Cardiac muscle cell (in vitro differentiated cells and primary cell): ENCODE results near the gene EHD4. TPM values are rescaled to one million over a fixed set of nuclear protein-coding genes. Genes with fewer than 3 reads are reported as not detected.

ENCODE experiments used
- DNase-seq, 2 donors: peaks; one replicate each; pipeline versions ENCODE4 v3.0.0 to v3.0.0-alpha.2; 2010 to 2017; ENCODE audit warnings: low read depth in 1 of 2, low spot score in 1 of 2
- H3K27ac ChIP-seq: fragments of 200-600 bp; sonication (generic); 2 replicates; pipeline ENCODE4 v1.5.1; 2016
- H3K27me3 ChIP-seq: fragments of 200-600 bp; sonication (generic); 2 replicates; pipeline ENCODE4 v1.6.0; 2016; ENCODE audit warnings: control low read depth
- H3K36me3 ChIP-seq: fragments of 200-600 bp; sonication (generic); 2 replicates; pipeline ENCODE4 v1.5.1; 2016; ENCODE audit warnings: control low read depth
- H3K4me1 ChIP-seq: fragments of 200-600 bp; sonication (generic); 2 replicates; pipeline ENCODE4 v1.8.1; 2017; ENCODE audit warnings: low read depth, mild to moderate bottlenecking, mixed run types
- H3K4me3 ChIP-seq: fragments of 200-600 bp; sonication (generic); 2 replicates; pipeline ENCODE4 v1.5.1; 2016; ENCODE audit warnings: mild to moderate bottlenecking
- H3K9me3 ChIP-seq: fragments of 200-600 bp; sonication (generic); 2 replicates; pipeline ENCODE4 v1.5.1; 2017; ENCODE audit warnings: low read depth, mild to moderate bottlenecking, control low read depth
- polyA plus RNA-seq: library from polyadenylated mRNA; unstranded; fragments of >200 nt; fragmentation: Nextera tagmentation; extraction: Ambion mirVana; gene quantifications from 2 replicates; pipeline ENCODE4 v1.2.1, GENCODE V29; 2016
- total RNA-seq: library from RNA; depleted of rRNA; stranded (reverse); fragments of >200 nt; gene quantifications from 2 replicates; pipeline ENCODE4 v1.2.3, GENCODE V29; 2016
- TF ChIP-seq, protein P1 (sequence below): IDR thresholded peaks from 2 replicates; pipeline ENCODE4 v1.5.1; 2012; ENCODE audit warnings: low read depth, mild to moderate bottlenecking, low read length

Gene EHD4
- total and polyA plus RNA-seq, 2 experiments from 2014 or later = 47.4 to 56.4 TPM

DNA sequence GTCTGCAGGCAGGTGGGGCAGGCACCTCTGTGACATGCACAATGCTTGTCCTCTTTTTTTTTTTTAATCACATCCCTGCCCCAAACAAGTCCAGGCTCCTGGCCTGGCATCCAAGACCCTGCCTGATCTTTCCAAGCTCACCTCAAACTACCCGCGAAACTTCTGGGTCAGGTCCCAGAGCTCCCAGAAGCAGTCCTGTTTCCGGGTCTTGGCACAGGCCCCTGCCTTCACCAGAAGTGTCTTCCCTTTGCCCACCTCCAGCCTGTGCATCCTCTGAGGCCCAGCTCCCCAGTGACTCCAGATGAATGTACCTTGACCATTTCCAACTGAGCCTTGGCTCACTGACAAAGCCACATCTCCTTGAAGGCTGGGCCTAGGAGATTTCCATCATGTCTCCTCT lies 25.5 kb upstream of the EHD4 start:
- no peak for DNase-seq

DNA sequence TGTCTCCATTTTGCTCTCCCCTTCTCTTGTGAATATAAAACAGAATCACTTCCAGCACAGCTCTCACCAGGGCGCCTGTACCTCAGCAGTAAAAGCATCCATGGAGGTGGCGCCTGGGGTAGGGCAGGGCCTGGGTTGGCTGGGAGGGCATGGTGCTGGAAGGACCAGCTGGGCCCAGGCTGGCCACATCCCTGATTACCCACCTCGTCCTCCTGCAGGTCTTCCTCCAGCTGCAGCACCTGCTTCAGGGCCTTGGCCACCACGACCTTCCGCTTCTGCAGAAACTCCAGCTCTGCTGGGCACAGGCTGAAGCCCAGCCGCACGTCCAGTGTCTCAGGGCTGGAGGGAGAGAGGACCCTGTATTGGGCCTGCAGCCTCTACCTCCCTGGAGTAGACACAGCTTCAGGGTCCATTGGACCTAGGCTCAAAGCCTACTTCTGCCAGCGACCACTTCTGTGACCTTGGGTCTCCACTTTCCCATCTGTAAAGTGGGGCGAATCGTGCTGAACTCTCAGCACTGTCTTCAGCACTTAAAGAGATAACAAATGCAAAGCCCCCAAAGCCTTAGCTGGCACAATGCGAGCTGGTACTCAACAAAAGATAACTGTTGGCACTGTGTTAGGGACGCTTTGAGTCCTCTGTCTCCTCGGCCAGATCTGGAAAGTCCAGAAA lies 24.7 kb upstream of the EHD4 start:
- H3K9me3 ChIP-seq = no peaks in the 10 kb centered on the region
- no peaks in the 10 kb centered on the region for H3K36me3 ChIP-seq
- TF ChIP-seq, protein P1, sequence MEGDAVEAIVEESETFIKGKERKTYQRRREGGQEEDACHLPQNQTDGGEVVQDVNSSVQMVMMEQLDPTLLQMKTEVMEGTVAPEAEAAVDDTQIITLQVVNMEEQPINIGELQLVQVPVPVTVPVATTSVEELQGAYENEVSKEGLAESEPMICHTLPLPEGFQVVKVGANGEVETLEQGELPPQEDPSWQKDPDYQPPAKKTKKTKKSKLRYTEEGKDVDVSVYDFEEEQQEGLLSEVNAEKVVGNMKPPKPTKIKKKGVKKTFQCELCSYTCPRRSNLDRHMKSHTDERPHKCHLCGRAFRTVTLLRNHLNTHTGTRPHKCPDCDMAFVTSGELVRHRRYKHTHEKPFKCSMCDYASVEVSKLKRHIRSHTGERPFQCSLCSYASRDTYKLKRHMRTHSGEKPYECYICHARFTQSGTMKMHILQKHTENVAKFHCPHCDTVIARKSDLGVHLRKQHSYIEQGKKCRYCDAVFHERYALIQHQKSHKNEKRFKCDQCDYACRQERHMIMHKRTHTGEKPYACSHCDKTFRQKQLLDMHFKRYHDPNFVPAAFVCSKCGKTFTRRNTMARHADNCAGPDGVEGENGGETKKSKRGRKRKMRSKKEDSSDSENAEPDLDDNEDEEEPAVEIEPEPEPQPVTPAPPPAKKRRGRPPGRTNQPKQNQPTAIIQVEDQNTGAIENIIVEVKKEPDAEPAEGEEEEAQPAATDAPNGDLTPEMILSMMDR = no peak
- H3K27ac ChIP-seq = no peak overlapping the region
- DNase-seq = no peak
- no peaks in the 10 kb centered on the region for H3K4me1 ChIP-seq
- no peaks in the 10 kb centered on the region for H3K27me3 ChIP-seq
- no peak overlapping the region for H3K4me3 ChIP-seq

More for the DNA sequence above, 25.5 kb upstream of the EHD4 start:
- H3K9me3 ChIP-seq = no peaks in the 10 kb centered on the region
- no peaks in the 10 kb centered on the region for H3K36me3 ChIP-seq
- no peaks in the 10 kb centered on the region for H3K4me1 ChIP-seq
- no peak overlapping the region for H3K27ac ChIP-seq
- no peak overlapping the region for H3K4me3 ChIP-seq
- TF ChIP-seq, protein P1 = no peak
- no peaks in the 10 kb centered on the region for H3K27me3 ChIP-seq

DNA sequence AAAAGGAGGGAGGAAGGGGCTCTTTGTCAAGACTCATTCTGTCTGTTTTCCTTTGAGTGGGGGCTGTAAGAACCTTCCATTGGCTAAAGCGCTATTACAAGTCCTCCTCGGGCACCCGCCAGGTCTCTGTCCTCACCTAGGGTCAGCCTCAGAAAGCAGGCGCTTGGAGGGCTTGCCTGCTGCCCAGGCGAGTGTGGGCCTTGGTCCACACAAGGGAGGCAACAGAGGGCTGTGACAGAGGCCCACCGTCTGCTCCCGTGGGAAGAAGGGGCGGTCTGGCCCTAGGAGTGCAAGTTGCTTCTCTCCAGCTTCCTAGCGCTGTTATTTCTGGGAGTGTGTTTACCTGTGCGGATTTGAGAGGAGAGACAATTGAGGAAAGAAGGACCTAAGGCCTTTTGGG lies 24.0 kb upstream of the EHD4 start:
- no peaks in the 10 kb centered on the region for H3K36me3 ChIP-seq
- no peaks in the 10 kb centered on the region for H3K9me3 ChIP-seq
- no peaks in the 10 kb centered on the region for H3K27me3 ChIP-seq
- no peak overlapping the region for H3K27ac ChIP-seq
- no peak overlapping the region for H3K4me3 ChIP-seq
- TF ChIP-seq, protein P1 = no peak
- DNase-seq = no peak
- no peaks in the 10 kb centered on the region for H3K4me1 ChIP-seq

DNA sequence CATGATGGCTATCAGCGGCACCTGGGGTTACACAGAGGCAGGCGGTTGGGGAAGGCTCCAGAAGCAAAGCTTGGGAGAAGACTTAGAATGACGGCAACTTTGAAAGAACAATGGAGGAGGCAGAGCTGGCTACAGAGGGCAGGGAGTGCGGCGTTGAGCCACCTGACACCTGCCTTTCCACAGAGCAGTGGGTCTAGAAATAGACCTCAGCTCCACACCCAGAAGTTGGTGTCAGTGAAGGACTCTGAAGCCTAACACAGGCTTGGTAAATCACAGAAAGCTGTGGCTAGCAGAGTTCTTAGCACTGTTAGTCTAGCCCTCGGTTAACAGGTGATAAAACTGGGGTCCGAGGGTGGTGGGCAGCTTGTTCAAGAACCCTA lies 23.1 kb upstream of the EHD4 start:
- Histone ChIP-seq H3K4me3 (no peak overlapping the region), H3K27me3 (no peaks in the 10 kb centered on the region), H3K27ac (no peak overlapping the region), H3K9me3 (no peaks in the 10 kb centered on the region), H3K4me1 (no peaks in the 10 kb centered on the region), H3K36me3 (no peaks in the 10 kb centered on the region)
- TF ChIP-seq, protein P1 = no peak
- no peak for DNase-seq

DNA sequence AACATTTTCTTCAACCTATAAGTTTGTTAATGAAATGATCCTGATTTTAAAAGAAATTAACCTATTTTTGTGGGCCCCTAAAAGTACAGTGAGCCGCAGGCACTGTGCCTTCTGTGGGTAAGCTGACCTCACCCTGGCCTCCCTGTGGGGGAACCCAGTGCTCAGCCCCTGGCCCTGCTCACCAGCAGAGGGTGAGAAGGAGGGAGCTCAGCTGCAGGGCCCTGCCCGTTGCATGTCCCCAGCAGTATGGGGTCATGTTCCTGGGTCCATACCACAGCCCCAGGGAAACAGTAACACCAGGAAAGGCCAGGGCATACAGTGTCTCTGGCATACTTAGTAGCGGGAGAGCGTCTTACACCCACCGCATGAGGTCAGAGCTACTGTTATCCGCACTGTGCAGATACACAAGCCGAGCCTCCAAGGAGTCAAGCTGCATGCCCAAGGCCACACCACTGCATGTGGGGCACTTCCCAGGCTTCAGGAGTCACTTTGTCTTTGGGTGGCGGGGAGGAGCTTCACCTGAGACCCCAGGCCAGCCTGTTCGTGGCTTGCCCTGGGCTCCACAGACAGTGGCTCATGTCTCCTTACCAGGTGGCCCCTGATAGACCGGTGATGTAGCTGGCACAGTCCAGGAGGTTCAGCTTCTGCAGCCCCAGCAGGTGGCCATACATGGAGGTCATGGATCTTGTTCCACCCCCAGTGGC lies 22.6 kb upstream of the EHD4 start:
- TF ChIP-seq, protein P1 = no peak
- no peak overlapping the region for H3K27ac ChIP-seq
- no peak for DNase-seq
- no peaks in the 10 kb centered on the region for H3K4me1 ChIP-seq
- no peaks in the 10 kb centered on the region for H3K27me3 ChIP-seq
- no peaks in the 10 kb centered on the region for H3K36me3 ChIP-seq
- H3K4me3 ChIP-seq = no peak overlapping the region
- H3K9me3 ChIP-seq = no peaks in the 10 kb centered on the region
